22Rv1 (cell line): ENCODE data around the gene CGREF1.

ENCODE experiments used
- H3K27ac ChIP-seq: fragments of 450-650 bp; 2 replicates; pipeline ENCODE4 v1.5.1; 2017
- CTCF ChIP-seq: fragments of 450-650 bp; IDR thresholded peaks from 2 replicates; pipeline ENCODE4 v1.5.1; 2017; ENCODE audit warnings: mild to moderate bottlenecking
- ZFX ChIP-seq: fragments of 450-650 bp; IDR thresholded peaks from 2 replicates; pipeline ENCODE4 v1.6.1; 2017; ENCODE audit warnings: antibody characterized with exemption, borderline replicate concordance

Gene CGREF1

GRCh38 chr2:27065128-27065527, 53.8 kb downstream of the CGREF1 start:
- H3K27ac ChIP-seq: no peak overlapping the region
- no peak for TF ChIP-seq ZFX
- TF ChIP-seq CTCF: no peak

- TF ChIP-seq CTCF (no peak), ZFX (no peak)
- H3K27ac ChIP-seq: no peak overlapping the region
Observed at GRCh38 chr2:27060323-27060722, 58.6 kb downstream of the CGREF1 start.

GRCh38 chr2:27059141-27059820, 59.6 kb downstream of the CGREF1 start:
- H3K27ac ChIP-seq: peak overlapping the region; percentile 20; the same call in 1 of the 2 replicates
- TF ChIP-seq ZFX (no peak), CTCF (no peak)

- TF ChIP-seq CTCF (no peak), ZFX (no peak)
- 0 out of 2 replicates have a peak overlapping the region, but pooled peaks have one; percentile 20 for H3K27ac ChIP-seq
Observed at GRCh38 chr2:27058210-27058609, 60.7 kb downstream of the CGREF1 start.

- TF ChIP-seq ZFX (no peak), CTCF (no peak)
- H3K27ac ChIP-seq: no peak overlapping the region
Observed at GRCh38 chr2:27057184-27057583, 61.7 kb downstream of the CGREF1 start.

- TF ChIP-seq ZFX (no peak), CTCF (no peak)
- H3K27ac ChIP-seq: no peak overlapping the region
Observed at GRCh38 chr2:27054721-27055120, 64.2 kb downstream of the CGREF1 start.

- TF ChIP-seq ZFX: no peak
- no peak for TF ChIP-seq CTCF
- no peak overlapping the region for H3K27ac ChIP-seq
Observed at GRCh38 chr2:27053776-27054175, 65.2 kb downstream of the CGREF1 start.
